Measurements from ENCODE around the gene POU3F2. TPM values are rescaled to one million over a fixed set of nuclear protein-coding genes. Genes with fewer than 3 reads are reported as not detected.
A peak's percentile ranks its signal among the peaks of the same experiment; 100 is the strongest.

The POU3F2 gene
- polyA plus RNA-seq, 1 experiment: not detected

DNA sequence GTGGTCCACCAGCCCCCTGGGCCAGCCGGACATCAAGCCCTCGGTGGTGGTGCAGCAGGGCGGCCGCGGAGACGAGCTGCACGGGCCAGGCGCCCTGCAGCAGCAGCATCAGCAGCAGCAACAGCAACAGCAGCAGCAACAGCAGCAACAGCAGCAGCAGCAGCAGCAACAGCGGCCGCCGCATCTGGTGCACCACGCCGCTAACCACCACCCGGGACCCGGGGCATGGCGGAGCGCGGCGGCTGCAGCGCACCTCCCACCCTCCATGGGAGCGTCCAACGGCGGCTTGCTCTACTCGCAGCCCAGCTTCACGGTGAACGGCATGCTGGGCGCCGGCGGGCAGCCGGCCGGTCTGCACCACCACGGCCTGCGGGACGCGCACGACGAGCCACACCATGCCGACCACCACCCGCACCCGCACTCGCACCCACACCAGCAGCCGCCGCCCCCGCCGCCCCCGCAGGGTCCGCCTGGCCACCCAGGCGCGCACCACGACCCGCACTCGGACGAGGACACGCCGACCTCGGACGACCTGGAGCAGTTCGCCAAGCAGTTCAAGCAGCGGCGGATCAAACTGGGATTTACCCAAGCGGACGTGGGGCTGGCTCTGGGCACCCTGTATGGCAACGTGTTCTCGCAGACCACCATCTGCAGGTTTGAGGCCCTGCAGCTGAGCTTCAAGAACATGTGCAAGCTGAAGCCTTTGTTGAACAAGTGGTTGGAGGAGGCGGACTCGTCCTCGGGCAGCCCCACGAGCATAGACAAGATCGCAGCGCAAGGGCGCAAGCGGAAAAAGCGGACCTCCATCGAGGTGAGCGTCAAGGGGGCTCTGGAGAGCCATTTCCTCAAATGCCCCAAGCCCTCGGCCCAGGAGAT is 1.0 kb downstream of the POU3F2 start:
- H3K36me3 ChIP-seq (ENCODE audit: control insufficient read depth, insufficient read depth, low read length): no peaks in the 10 kb centered on the region
- CTCF ChIA-PET: no interaction called here
- TF ChIP-seq, protein P1, sequence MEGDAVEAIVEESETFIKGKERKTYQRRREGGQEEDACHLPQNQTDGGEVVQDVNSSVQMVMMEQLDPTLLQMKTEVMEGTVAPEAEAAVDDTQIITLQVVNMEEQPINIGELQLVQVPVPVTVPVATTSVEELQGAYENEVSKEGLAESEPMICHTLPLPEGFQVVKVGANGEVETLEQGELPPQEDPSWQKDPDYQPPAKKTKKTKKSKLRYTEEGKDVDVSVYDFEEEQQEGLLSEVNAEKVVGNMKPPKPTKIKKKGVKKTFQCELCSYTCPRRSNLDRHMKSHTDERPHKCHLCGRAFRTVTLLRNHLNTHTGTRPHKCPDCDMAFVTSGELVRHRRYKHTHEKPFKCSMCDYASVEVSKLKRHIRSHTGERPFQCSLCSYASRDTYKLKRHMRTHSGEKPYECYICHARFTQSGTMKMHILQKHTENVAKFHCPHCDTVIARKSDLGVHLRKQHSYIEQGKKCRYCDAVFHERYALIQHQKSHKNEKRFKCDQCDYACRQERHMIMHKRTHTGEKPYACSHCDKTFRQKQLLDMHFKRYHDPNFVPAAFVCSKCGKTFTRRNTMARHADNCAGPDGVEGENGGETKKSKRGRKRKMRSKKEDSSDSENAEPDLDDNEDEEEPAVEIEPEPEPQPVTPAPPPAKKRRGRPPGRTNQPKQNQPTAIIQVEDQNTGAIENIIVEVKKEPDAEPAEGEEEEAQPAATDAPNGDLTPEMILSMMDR (IDR thresholded peaks at IDR 0.05; ENCODE audit: insufficient read depth, low read depth, low read length): no peak
- no peak for DNase-seq (ENCODE audit: low read depth)
- H3K4me3 ChIP-seq (ENCODE audit: low read depth, low read length): 0 out of 2 replicates have a peak overlapping the region, but pooled peaks have one; percentile 12
- POLR2A ChIA-PET: no interaction called here
- peaks cover 47% of the 10 kb centered on the region for H3K27me3 ChIP-seq (ENCODE audit: control insufficient read depth, insufficient read depth, low read length)

DNA sequence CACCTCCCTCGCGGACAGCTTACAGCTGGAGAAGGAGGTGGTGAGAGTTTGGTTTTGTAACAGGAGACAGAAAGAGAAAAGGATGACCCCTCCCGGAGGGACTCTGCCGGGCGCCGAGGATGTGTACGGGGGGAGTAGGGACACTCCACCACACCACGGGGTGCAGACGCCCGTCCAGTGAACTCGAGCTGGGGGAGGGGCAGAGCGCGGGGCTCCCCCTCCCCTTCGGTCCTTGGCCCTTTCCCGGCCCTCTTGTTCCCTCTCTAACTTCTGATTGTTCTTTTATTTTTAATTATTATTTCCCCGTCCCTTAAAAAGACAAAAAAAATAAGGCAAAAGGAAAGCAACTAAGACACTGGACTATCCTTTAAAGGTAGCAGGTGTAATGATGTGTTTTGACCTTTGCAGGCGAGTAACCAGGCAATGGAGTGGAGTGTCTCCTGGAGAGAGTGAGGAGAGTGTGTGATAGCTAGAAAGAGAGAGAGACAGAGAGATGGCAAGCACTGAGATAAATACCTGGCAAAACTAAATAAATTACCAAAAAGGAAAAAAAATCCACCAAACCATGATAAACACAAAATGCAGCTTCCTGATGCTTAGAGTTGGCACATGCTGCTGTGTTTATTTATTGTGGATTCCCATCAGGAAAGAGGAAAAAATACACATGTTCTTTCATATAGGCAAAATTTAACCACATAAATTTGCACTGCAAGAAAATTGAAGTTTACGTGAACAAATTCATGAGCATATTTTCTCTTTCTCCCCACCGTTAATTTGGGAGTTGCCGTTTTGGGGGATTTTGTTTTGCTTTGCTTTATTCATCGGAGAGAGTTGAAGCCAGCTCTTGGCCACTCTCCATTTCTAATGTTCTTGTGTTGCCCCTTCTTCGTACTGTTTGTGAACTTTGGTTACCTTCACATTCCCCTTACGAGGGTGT is 1.9 kb downstream of the POU3F2 start:
- Histone ChIP-seq H3K27me3 (ENCODE audit: control insufficient read depth, insufficient read depth, low read length) (peaks cover 43% of the 10 kb centered on the region), H3K4me3 (ENCODE audit: low read depth, low read length) (no peak overlapping the region), H3K36me3 (ENCODE audit: control insufficient read depth, insufficient read depth, low read length) (no peaks in the 10 kb centered on the region)
- POLR2A ChIA-PET: no interaction called here
- CTCF ChIA-PET: interaction anchor here (0.6 to 2.0 kb wide), 3 partner anchors 10 to 1433 kb away, joined by 3 to 5 read pairs (median 3); no protein-coding TSS in a partner anchor
- TF ChIP-seq, protein P1 (IDR thresholded peaks at IDR 0.05; ENCODE audit: insufficient read depth, low read depth, low read length): no peak
- DNase-seq (ENCODE audit: low read depth): no peak

DNA sequence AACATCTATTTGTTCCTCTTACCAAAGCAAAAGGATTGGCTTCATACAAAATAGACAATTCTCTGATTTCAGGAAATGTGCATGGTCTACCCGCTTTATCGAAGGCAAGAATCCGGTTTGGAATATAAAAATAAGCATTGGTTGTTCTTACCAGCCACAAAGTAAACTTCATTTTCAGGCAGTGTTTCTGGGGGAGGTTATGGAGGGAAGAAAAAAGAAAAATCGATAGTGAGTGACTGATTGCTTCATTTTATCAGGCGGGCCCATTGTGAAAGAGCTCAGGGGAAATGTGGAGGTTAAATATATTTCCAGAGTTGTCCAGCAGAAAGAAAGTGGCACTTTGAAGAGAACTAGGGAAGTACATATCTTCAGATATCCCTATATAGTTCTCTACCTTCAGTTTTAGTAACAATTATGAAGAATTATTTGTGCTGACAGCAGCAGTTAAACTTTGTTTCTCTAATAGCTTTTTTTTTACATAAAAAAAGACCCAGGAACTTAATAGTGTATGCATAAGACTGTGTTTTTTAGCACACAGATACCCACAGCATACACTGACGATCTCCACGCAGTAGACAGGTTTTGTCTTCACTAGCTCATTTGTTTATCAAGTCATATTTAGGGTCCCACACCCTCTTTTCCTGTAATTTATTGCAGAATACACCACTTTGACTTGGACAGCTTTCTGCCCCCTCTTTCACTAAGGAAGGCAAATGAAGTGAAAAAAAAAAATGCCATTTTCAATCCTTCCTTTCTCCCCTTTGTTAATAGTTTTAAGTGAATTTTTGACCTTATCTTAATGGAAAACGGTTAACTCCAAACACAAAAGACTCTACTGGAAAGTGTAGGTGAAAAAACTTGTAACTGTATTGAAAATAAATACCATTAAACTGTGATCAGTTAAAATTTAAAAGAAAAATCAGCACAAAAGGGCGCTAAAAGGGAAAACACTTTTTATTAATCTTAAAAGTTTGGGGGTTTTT is 2.9 kb downstream of the POU3F2 start:
- H3K27me3 ChIP-seq (ENCODE audit: control insufficient read depth, insufficient read depth, low read length): peaks cover 38% of the 10 kb centered on the region
- ChIA-PET POLR2A (no interaction called here), CTCF (interaction anchor here (0.6 to 2.0 kb wide), 3 partner anchors 9 to 1434 kb away, joined by 3 to 5 read pairs (median 3); no protein-coding TSS in a partner anchor)
- no peak for DNase-seq (ENCODE audit: low read depth)
- H3K4me3 ChIP-seq (ENCODE audit: low read depth, low read length): no peak overlapping the region
- TF ChIP-seq, protein P1 (IDR thresholded peaks at IDR 0.05; ENCODE audit: insufficient read depth, low read depth, low read length): no peak
- no peaks in the 10 kb centered on the region for H3K36me3 ChIP-seq (ENCODE audit: control insufficient read depth, insufficient read depth, low read length)

GRCh38 chr6:98838032-98838431 is 3.7 kb downstream of the POU3F2 start:
- Histone ChIP-seq H3K36me3 (ENCODE audit: control insufficient read depth, insufficient read depth, low read length) (no peaks in the 10 kb centered on the region), H3K4me3 (ENCODE audit: low read depth, low read length) (no peak overlapping the region), H3K27me3 (ENCODE audit: control insufficient read depth, insufficient read depth, low read length) (peaks cover 39% of the 10 kb centered on the region)
- POLR2A ChIA-PET: no interaction called here
- no peak for DNase-seq (ENCODE audit: low read depth)
- TF ChIP-seq, protein P1 (IDR thresholded peaks at IDR 0.05; ENCODE audit: insufficient read depth, low read depth, low read length): no peak
- CTCF ChIA-PET: interaction anchor here (2.0 kb wide), 1 partner anchor 8 kb away, joined by 5 read pairs; no protein-coding TSS in a partner anchor

Data from BJ (cell line).